ENCODE measurements around the gene THAP7. TPM values are rescaled to one million over a fixed set of nuclear protein-coding genes. Genes with fewer than 3 reads are reported as not detected.

The THAP7 gene
- total and polyA plus RNA-seq, 2 of the 4 experiments (the other 2 are of a cell fraction): 14.2 to 19.8 TPM

DNA sequence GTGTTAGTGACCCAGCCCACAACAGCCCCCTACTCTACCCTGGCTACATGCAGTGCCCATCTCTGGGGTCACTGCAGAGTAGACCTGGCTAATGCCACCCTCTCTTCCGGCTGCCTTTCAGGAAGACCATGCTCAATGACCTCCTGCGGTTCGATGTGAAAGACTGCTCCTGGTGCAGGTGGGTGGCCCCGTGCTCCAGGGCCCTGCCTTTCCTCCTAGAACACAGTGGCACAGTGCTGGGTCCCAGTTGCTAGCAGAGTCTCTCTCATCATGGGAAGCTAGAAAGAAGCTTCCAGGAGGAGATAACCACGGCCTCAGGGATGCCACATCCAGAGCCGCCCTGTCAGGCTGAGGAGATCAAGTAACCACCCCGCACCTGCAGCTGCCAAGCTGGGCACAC, 16.2 kb downstream of the THAP7 start:
- no TSS peak for BruUV-seq (replicated peaks)
- ATAC-seq (ENCODE audit: low read depth): no peak
- no peak overlapping the region for H3K18ac ChIP-seq (ENCODE audit: low read depth, low read length)
- no peaks in the 10 kb centered on the region for H3K27me3 ChIP-seq (ENCODE audit: control insufficient read depth, insufficient read depth, low read length)
- peaks cover 25 to 48% of the 10 kb centered on the region in 2 experiments for H3K79me1 ChIP-seq (ENCODE audit: low read depth in 1 of 2, low read length in 2 of 2)
- WGBS, 2 experiments (ENCODE audit: extremely low coverage in 2 of 2, insufficient read length in 1 of 2): 98% methylated on average over 5 of the region's 7 CpGs; no CpG with 5 or more reads in 1 of the 2 experiments
- H2AK5ac ChIP-seq (ENCODE audit: low read depth, low read length): no peak overlapping the region
- no peak overlapping the region for H2BK120ac ChIP-seq (ENCODE audit: low read depth, low read length)
- H3K23ac ChIP-seq (ENCODE audit: low read depth, low read length): no peak overlapping the region
- H4K8ac ChIP-seq (ENCODE audit: low read depth in 2 of 2, low read length in 2 of 2): no peak overlapping the region
- no peak for TF ChIP-seq BHLHE40 (IDR thresholded peaks at IDR 0.05; ENCODE audit: low read depth, low read length)
- no peak for TF ChIP-seq FOS (IDR thresholded peaks at IDR 0.05; ENCODE audit: low read depth, low read length)
- TF ChIP-seq RAD21 (IDR thresholded peaks at IDR 0.05; ENCODE audit: low read length): no peak
- TF ChIP-seq, protein P1, sequence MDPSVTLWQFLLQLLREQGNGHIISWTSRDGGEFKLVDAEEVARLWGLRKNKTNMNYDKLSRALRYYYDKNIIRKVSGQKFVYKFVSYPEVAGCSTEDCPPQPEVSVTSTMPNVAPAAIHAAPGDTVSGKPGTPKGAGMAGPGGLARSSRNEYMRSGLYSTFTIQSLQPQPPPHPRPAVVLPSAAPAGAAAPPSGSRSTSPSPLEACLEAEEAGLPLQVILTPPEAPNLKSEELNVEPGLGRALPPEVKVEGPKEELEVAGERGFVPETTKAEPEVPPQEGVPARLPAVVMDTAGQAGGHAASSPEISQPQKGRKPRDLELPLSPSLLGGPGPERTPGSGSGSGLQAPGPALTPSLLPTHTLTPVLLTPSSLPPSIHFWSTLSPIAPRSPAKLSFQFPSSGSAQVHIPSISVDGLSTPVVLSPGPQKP (IDR thresholded peaks at IDR 0.05; ENCODE audit: borderline replicate concordance, low read depth, low read length): no peak
- TF ChIP-seq POLR2A (IDR thresholded peaks at IDR 0.05; ENCODE audit: low read depth, low read length): no peak
- no peak for TF ChIP-seq RFX5 (IDR thresholded peaks at IDR 0.05; ENCODE audit: low read depth, low read length)
- H2BK5ac ChIP-seq (ENCODE audit: low read depth, low read length, poor library complexity, severe bottlenecking): no peak overlapping the region
- H3K27ac ChIP-seq (ENCODE audit: insufficient read depth, low read length): no peak overlapping the region
- no peak overlapping the region for H4K5ac ChIP-seq (ENCODE audit: low read depth, low read length)
- H3K14ac ChIP-seq (replicated peaks; ENCODE audit: low read depth, low read length): no peak overlapping the region
- no peak overlapping the region for H4K91ac ChIP-seq (ENCODE audit: insufficient read depth, low read depth, low read length)
- peaks cover 16% of the 10 kb centered on the region for H3K9me1 ChIP-seq (ENCODE audit: insufficient read depth, low read length)
- ChIA-PET POLR2A (ENCODE audit: unreplicated experiment) (no interaction called here), CTCF (no interaction called here)
- no peak overlapping the region for H2BK15ac ChIP-seq (ENCODE audit: low read depth, low read length)
- no peak overlapping the region for H2BK20ac ChIP-seq (ENCODE audit: low read depth, low read length)
- intact Hi-C loops (cut with micrococcal nuclease): no loop called here
- no peak overlapping the region for H2AK9ac ChIP-seq (replicated peaks; ENCODE audit: low read depth, low read length, poor library complexity)
- no peak overlapping the region for H3K4ac ChIP-seq (ENCODE audit: low read depth, low read length)
- H3K4me2 ChIP-seq (ENCODE audit: low read depth, low read length): no peak overlapping the region
- H3K4me3 ChIP-seq (ENCODE audit: insufficient read depth, low read depth, low read length): no peak overlapping the region
- dilution Hi-C loops (cut with HindIII; ENCODE audit: low sequenced_read_pairs, unreplicated experiment): no loop called here
- no peak overlapping the region for H2AFZ ChIP-seq (replicated peaks; ENCODE audit: low read length, poor library complexity)
- no peak overlapping the region for H3K9ac ChIP-seq (ENCODE audit: low read depth, low read length)
- H3K56ac ChIP-seq (ENCODE audit: extremely low read depth, insufficient read depth, low read length): no peak overlapping the region
- no peaks in the 10 kb centered on the region for H4K20me1 ChIP-seq (ENCODE audit: insufficient read depth, low read length)
- H3K36me3 ChIP-seq (ENCODE audit: control insufficient read depth, insufficient read depth, low read length): peaks cover 36% of the 10 kb centered on the region
- no peaks in the 10 kb centered on the region for H3K9me3 ChIP-seq (ENCODE audit: control insufficient read depth, insufficient read depth, low read length)
- H3K4me1 ChIP-seq (ENCODE audit: control insufficient read depth, insufficient read depth, low read length): peaks cover 11% of the 10 kb centered on the region
- DNase-seq: no peak
- in situ Hi-C loops (cut with MboI; ENCODE audit: low sequenced_read_pairs): no loop called here
